Measurements from ENCODE around the gene OTOP1.
"Not testable (repeated sequence)": the region's sequence is repeated elsewhere in the genome, so short reads cannot be mapped to it uniquely, and the experiment has no call there.

OTOP1 gene

DNA sequence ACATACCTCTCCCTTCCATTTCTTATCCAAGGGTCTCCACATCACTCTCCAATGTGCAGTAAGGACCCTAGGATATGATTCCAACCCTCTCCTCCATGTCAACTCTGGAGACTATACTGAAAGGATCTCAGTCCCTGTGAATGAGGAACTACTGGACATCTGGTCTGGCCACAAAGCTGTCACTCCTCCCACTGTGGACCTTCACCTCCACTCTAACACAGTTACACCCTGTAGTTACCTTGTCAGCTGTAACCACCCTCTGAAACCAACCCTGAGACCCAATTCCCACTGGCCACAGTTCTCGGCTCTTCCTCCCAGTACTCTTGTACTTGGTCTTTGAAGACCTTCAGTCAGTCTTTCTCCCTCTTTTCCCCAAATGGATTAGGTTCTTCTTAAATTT lies 18.4 kb upstream of the OTOP1 start:
- Histone ChIP-seq H3K4me2 (no peak overlapping the region), H3K4me1 (peaks cover 18% of the 10 kb centered on the region), H3K27me3 (peaks cover 29% of the 10 kb centered on the region), H4K20me1 (no peaks in the 10 kb centered on the region), H3K4me3 (no peak overlapping the region), H3K9me3 (peaks cover 7% of the 10 kb centered on the region; the same call in 1 of the 2 replicates), H3K36me3 (peaks cover 35% of the 10 kb centered on the region; the same call in 1 of the 2 replicates), H3K27ac (no peak overlapping the region), H3K9ac (no peak overlapping the region)
- TF ChIP-seq Cebpa-rat (IDR thresholded peaks at IDR 0.05), result no peak

DNA sequence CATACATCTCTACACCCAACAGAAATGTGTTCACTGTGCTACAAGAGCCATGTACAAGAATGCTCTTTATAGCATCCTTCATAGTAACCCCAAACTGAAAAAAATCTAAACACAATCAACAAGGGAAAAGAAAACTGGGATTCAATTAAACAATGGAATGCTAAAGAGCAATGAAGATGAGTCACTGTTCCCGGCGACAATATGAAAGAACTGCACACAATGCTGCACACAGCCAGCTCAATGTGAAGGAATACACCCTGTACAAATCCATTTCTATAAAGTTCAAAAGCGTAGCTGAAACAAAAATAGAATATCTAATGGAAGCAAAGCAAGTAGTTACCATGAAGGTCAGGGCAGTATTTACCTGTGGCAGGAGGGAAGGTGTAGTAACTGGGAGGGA lies 12.8 kb upstream of the OTOP1 start:
- H3K27me3 ChIP-seq, H3K4me3 ChIP-seq, H3K9ac ChIP-seq, H3K4me2 ChIP-seq, H4K20me1 ChIP-seq, H3K4me1 ChIP-seq, H3K27ac ChIP-seq, H3K9me3 ChIP-seq: not testable (repeated sequence)
- peaks cover 32% of the 10 kb centered on the region; the same call in 1 of the 2 replicates for H3K36me3 ChIP-seq

- TF ChIP-seq Cebpa-rat (IDR thresholded peaks at IDR 0.05), result no peak
- no peak overlapping the region for H3K9ac ChIP-seq
- no peak overlapping the region for H3K4me3 ChIP-seq
- H3K36me3 ChIP-seq, result 0 out of 2 replicates have a peak, but pooled peaks cover 3% of the 10 kb centered on the region
- no peak overlapping the region for H3K4me2 ChIP-seq
- no peak overlapping the region for H3K27ac ChIP-seq
- no peaks in the 10 kb centered on the region for H4K20me1 ChIP-seq
- no peaks in the 10 kb centered on the region for H3K4me1 ChIP-seq
- H3K9me3 ChIP-seq, result peaks cover 14% of the 10 kb centered on the region
- no peaks in the 10 kb centered on the region for H3K27me3 ChIP-seq
Measured at GRCh38 chr4:4233610-4234009, 6.9 kb upstream of the OTOP1 start.

GRCh38 chr4:4228356-4228668 lies 1.6 kb upstream of the OTOP1 start:
- Histone ChIP-seq H3K4me3 (no peak overlapping the region), H3K4me1 (no peaks in the 10 kb centered on the region), H3K27me3 (no peaks in the 10 kb centered on the region), H3K9ac (no peak overlapping the region), H3K36me3 (no peaks in the 10 kb centered on the region), H3K27ac (no peak overlapping the region), H3K9me3 (peaks cover 22% of the 10 kb centered on the region), H4K20me1 (no peaks in the 10 kb centered on the region), H3K4me2 (no peak overlapping the region)
- TF ChIP-seq Cebpa-rat (IDR thresholded peaks at IDR 0.05), result no peak

DNA sequence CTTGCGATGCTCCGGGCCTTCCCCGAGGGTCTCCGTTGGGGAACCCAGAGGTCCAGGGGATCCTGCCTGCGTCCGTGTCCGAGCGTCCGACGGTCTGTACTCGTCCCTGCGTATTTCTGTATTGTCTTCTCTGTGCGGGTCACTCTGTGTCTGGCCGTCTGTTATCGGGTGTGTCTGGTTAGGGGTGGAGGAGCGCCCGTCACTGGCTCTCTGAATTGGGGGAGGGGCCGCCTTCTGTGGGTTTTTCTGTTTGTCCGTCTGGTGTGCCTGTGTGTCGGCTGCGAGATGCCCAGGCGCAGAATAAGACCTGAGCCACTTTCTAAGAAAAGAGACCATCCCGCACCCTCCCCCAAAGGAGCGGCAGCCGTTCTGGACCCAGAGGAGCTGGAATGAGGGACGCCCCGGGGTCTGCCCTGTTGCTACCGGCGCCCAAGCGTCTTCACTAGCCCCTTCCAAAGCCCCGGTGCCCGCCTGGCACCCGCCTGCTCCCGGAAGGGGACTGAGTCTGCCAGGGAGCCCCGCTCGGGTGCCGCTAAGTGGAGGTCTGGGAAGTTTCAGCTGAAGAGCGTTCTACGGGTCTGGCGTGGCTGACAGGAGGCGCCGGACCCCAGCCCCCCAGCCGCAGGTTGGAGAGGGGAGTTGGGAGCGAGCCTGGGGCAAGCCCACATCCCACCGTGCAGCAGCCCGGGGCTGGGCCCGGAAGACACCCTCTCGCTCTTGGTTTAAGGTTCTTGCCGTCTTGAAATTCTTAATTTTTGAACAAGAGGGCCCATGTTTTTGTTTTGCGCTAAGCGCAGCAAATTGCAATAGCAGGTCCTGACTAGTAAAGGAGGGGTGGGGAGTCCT lies 1.0 kb upstream of the OTOP1 start:
- Histone ChIP-seq H3K27ac (no peak overlapping the region), H4K20me1 (no peaks in the 10 kb centered on the region), H3K9me3 (peaks cover 18% of the 10 kb centered on the region), H3K36me3 (no peaks in the 10 kb centered on the region), H3K4me2 (no peak overlapping the region), H3K27me3 (no peaks in the 10 kb centered on the region), H3K9ac (no peak overlapping the region), H3K4me1 (no peaks in the 10 kb centered on the region), H3K4me3 (no peak overlapping the region)
- TF ChIP-seq Cebpa-rat (IDR thresholded peaks at IDR 0.05), result no peak

DNA sequence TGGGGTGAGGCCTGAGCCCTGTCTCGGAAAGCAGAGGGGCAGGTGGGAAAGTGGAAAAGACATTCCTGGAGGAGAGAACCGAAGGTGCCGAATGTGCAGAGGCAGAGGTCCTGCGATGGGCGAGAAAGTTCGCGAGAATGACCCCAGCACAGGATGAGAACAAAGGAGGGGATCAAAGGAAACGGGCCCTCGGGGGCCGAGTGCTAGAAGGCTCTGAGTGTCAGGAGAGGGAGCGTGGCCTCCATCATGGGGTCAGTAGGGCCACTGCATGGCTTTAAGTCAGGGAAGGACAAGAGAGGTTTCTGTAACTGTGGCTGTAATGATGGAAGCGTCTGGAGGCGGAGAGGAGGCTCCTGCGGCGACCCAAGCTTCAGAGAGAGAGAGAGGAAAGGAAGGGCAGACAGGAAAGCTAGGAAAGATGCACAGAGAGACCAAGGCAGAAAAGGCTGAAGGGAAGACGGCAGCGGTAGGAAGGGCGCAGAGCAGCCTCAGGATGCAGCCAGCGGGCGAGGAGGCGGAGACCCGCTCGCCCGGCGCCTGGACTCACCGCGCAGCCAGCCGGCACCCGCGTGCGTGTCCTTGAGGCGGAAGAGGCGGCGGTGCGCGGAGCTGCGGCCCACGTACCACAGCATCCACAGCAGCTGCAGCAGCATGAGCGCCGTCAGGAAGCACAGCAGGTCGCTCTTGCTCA lies 669 bp downstream of the OTOP1 start:
- peaks cover 16% of the 10 kb centered on the region for H3K9me3 ChIP-seq
- H3K4me2 ChIP-seq, result no peak overlapping the region
- no peak overlapping the region for H3K27ac ChIP-seq
- no peak overlapping the region for H3K9ac ChIP-seq
- H3K4me1 ChIP-seq, result no peaks in the 10 kb centered on the region
- no peak overlapping the region for H3K4me3 ChIP-seq
- no peak for TF ChIP-seq Cebpa-rat (IDR thresholded peaks at IDR 0.05)
- H3K36me3 ChIP-seq, result no peaks in the 10 kb centered on the region
- no peaks in the 10 kb centered on the region for H3K27me3 ChIP-seq
- H4K20me1 ChIP-seq, result no peaks in the 10 kb centered on the region

DNA sequence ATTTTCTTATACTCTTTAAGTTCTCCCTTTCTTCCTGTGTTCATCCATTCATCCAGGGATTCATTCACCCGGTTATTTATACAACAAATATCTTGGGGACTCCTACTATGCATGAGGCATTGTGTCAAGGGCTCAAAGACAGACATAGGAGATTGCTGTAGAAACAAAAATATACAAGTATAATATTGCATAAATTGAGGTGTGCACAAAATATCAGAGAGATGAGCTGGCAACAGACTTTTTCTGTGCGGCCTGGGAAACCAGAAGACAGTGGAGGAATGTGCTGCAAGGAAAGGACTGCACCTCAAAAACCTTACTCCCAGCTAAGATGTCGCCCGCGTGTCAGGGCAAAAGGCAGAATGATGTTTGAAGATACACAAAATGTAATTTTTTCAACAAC lies 9.6 kb downstream of the OTOP1 start:
- Histone ChIP-seq H3K27ac (no peak overlapping the region), H3K4me2 (no peak overlapping the region), H3K9me3 (no peaks in the 10 kb centered on the region)

DNA sequence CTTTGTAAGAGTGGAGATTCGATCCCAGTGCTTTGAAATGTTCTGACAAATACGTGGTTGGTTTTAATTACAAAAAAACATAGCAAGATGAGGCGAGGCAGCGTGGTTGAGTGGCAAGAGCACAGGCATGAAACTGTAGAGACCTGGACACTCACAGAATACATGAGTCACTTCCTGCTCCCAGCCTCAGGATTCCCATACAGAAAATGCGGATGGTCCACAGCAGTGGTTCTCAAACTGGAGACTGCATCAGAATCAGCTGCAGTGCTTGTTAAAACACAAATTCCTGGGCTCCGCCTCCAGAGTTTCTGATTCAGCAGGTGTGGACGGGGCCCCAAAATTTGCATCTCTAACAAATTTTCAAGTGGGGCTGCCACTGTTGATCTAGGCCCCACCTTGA lies 10.1 kb downstream of the OTOP1 start:
- H3K36me3 ChIP-seq, result no peaks in the 10 kb centered on the region
- no peaks in the 10 kb centered on the region for H3K9me3 ChIP-seq
- H3K9ac ChIP-seq, result no peak overlapping the region
- no peak for TF ChIP-seq Cebpa-rat (IDR thresholded peaks at IDR 0.05)
- no peak overlapping the region for H3K27ac ChIP-seq
- no peaks in the 10 kb centered on the region for H3K4me1 ChIP-seq
- H4K20me1 ChIP-seq, result no peaks in the 10 kb centered on the region
- no peaks in the 10 kb centered on the region for H3K27me3 ChIP-seq
- H3K4me3 ChIP-seq, result no peak overlapping the region
- no peak overlapping the region for H3K4me2 ChIP-seq

More for the DNA sequence above, 9.6 kb downstream of the OTOP1 start:
- no peaks in the 10 kb centered on the region for H3K36me3 ChIP-seq
- no peaks in the 10 kb centered on the region for H4K20me1 ChIP-seq
- no peaks in the 10 kb centered on the region for H3K27me3 ChIP-seq
- no peak for TF ChIP-seq Cebpa-rat (IDR thresholded peaks at IDR 0.05)
- no peak overlapping the region for H3K4me3 ChIP-seq
- no peaks in the 10 kb centered on the region for H3K4me1 ChIP-seq
- no peak overlapping the region for H3K9ac ChIP-seq

DNA sequence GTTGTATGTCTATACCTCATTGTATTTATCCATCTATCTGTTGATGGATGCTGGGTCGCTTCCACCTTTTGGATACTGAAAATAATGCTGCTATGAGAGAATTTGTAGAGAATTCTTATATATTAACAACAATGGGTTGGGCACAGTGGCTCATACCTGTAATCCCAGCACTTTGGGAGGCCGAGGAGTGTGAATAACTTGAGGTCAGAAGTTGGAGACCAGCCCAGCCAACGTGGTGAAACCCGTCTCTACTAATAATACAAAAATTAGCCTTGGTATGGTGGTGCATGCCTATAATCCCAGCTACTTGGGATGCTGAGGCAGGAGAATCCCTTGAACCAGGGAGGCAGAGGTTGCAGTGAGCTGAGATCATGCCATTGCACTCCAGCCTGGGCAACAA lies 13.1 kb downstream of the OTOP1 start:
- not testable (repeated sequence) for H3K36me3 ChIP-seq, H3K9ac ChIP-seq, H3K4me2 ChIP-seq, H3K4me3 ChIP-seq, H3K9me3 ChIP-seq, H3K27ac ChIP-seq, H3K4me1 ChIP-seq, H4K20me1 ChIP-seq, H3K27me3 ChIP-seq

DNA sequence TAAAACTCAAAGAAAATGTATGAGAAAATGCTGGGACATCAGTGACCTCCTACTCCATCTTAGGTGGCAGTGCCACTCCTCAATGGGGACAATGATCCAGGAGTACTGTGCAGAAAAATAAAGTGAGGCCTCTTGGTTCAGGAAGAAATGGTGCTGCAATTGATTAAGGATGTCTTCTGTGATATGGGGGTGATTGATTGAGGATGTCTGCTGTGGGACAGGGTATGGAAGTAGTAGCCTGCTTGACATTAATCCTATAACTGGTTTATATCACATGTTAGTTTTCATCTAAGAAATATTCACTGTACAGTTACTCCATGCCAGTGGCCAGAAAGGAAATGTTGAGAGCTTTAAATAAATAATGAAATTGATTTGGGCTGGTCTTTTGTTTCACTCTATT lies 20.5 kb downstream of the OTOP1 start:
- H3K27ac ChIP-seq, result no peak overlapping the region
- H3K4me3 ChIP-seq, result no peak overlapping the region
- no peaks in the 10 kb centered on the region for H4K20me1 ChIP-seq
- no peak overlapping the region for H3K4me2 ChIP-seq
- H3K9ac ChIP-seq, result no peak overlapping the region
- no peaks in the 10 kb centered on the region for H3K9me3 ChIP-seq
- no peaks in the 10 kb centered on the region for H3K36me3 ChIP-seq
- 0 out of 2 replicates have a peak, but pooled peaks cover 5% of the 10 kb centered on the region for H3K4me1 ChIP-seq
- no peak for TF ChIP-seq Cebpa-rat (IDR thresholded peaks at IDR 0.05)
- no peaks in the 10 kb centered on the region for H3K27me3 ChIP-seq

Data from BLaER1 (cell line).